Measurements from ENCODE around the gene OIT3. TPM values are rescaled to one million over a fixed set of nuclear protein-coding genes. Genes with fewer than 3 reads are reported as not detected.
A peak's percentile ranks its signal among the peaks of the same experiment; 100 is the strongest.

Gene OIT3
- polyA plus RNA-seq, 2 of the 4 experiments (the other 2 are of a cell fraction): 0.06 to 0.08 TPM

DNA sequence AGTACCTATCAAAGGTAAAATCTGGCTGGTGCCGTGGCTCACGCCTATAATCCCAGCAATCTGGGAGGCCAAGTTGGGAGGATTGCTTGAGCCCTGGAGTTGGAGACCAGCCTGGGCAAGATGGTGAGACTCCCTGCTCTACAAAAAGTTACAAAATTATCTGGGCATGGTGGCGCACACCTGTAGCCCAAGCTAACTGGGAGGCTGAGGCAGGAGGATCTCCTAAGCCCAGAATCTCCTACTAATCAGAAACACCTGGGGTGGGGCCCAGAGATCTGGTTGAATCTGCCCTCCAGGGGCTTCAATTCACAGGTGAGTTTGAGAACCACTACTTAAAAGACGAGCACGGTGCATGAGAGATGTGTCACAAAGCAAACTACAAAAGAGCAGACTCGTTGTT lies 58.6 kb downstream of the OIT3 start (continued):
- TF ChIP-seq, protein P1, sequence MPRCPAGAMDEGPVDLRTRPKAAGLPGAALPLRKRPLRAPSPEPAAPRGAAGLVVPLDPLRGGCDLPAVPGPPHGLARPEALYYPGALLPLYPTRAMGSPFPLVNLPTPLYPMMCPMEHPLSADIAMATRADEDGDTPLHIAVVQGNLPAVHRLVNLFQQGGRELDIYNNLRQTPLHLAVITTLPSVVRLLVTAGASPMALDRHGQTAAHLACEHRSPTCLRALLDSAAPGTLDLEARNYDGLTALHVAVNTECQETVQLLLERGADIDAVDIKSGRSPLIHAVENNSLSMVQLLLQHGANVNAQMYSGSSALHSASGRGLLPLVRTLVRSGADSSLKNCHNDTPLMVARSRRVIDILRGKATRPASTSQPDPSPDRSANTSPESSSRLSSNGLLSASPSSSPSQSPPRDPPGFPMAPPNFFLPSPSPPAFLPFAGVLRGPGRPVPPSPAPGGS (IDR thresholded peaks at IDR 0.05): no peak

DNA sequence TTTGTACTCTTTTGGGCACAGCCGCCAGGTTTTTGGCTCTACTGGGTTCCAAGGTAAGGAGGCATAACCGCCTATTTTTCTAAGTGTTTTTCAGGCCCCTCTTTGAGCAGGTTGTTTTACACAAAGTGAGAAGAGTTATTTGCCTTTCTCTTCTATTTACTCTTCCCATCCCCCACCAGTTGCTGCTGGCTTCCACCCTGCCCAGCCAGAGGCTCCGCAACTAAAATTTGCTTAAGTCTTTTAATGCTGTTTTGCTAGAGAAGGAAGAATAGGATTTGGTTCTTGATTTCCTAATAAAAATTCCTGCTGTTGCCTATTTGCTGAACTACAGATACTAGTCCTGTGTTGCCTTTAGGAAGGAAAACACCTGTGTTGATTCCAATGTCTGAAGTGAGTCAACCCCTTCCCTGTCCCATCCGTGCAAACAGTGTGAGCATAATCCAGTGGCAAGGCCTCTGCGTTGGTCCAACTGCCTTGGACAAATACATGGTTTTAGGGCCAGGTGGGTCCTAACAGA lies 59.2 kb downstream of the OIT3 start:
- Histone ChIP-seq H3K9me3 (no peaks in the 10 kb centered on the region), H3K4me3 (no peak overlapping the region), H3K27ac (no peak overlapping the region), H3K4me1 (no peaks in the 10 kb centered on the region), H3K4me2 (no peak overlapping the region)
- CTCF ChIA-PET: no interaction called here
- FAIRE-seq (no peak), DNase-seq (ENCODE audit: low read depth in 1 of 2, low spot score in 1 of 2) (no peak), ATAC-seq (no peak)
- POLR2A ChIA-PET: no interaction called here
- TF ChIP-seq CEBPB (IDR thresholded peaks at IDR 0.05) (no peak), RAD21 (conservative IDR thresholded peaks at IDR 0.05 in 1 of 2, IDR thresholded peaks at IDR 0.05 in 1 of 2) (no peak), ZC3H11A (IDR thresholded peaks at IDR 0.05) (no peak), MYC (IDR thresholded peaks at IDR 0.05; ENCODE audit: borderline replicate concordance, low read length) (no peak), HEYL (CRISPR knock-in tag; IDR thresholded peaks at IDR 0.05) (no peak), FOXS1 (CRISPR knock-in tag; IDR thresholded peaks at IDR 0.05) (no peak), HDAC2 (IDR thresholded peaks at IDR 0.05) (no peak), NFE2L2 (conservative IDR thresholded peaks at IDR 0.05; ENCODE audit: low read length) (no peak), TFCP2L1 (CRISPR knock-in tag; IDR thresholded peaks at IDR 0.05) (no peak), NPAS2 (CRISPR knock-in tag; IDR thresholded peaks at IDR 0.05; ENCODE audit: borderline replicate concordance) (no peak), SREBF2 (IDR thresholded peaks at IDR 0.05) (no peak), KDM5A (IDR thresholded peaks at IDR 0.05) (no peak), POLR2AphosphoS2 (conservative IDR thresholded peaks at IDR 0.05; ENCODE audit: low read length) (no peak), FOSB (CRISPR knock-in tag; IDR thresholded peaks at IDR 0.05) (no peak), SMC3 (IDR thresholded peaks at IDR 0.05) (no peak), ESRRA (IDR thresholded peaks at IDR 0.05; ENCODE audit: borderline replicate concordance, low read length) (no peak)
- TF ChIP-seq, protein P2, sequence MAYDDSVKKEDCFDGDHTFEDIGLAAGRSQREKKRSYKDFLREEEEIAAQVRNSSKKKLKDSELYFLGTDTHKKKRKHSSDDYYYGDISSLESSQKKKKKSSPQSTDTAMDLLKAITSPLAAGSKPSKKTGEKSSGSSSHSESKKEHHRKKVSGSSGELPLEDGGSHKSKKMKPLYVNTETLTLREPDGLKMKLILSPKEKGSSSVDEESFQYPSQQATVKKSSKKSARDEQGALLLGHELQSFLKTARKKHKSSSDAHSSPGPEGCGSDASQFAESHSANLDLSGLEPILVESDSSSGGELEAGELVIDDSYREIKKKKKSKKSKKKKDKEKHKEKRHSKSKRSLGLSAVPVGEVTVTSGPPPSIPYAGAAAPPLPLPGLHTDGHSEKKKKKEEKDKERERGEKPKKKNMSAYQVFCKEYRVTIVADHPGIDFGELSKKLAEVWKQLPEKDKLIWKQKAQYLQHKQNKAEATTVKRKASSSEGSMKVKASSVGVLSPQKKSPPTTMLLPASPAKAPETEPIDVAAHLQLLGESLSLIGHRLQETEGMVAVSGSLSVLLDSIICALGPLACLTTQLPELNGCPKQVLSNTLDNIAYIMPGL (CRISPR knock-in tag; IDR thresholded peaks at IDR 0.05; ENCODE audit: borderline replicate concordance): no peak
- TF ChIP-seq, protein P3, sequence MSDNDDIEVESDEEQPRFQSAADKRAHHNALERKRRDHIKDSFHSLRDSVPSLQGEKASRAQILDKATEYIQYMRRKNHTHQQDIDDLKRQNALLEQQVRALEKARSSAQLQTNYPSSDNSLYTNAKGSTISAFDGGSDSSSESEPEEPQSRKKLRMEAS (IDR thresholded peaks at IDR 0.05): no peak
- TF ChIP-seq, protein P4, sequence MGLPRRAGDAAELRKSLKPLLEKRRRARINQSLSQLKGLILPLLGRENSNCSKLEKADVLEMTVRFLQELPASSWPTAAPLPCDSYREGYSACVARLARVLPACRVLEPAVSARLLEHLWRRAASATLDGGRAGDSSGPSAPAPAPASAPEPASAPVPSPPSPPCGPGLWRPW (IDR thresholded peaks at IDR 0.05): no peak
- WGBS (ENCODE audit: missing lambda C conversion rate): 56% methylated on average over 5 of the region's 5 CpGs

DNA sequence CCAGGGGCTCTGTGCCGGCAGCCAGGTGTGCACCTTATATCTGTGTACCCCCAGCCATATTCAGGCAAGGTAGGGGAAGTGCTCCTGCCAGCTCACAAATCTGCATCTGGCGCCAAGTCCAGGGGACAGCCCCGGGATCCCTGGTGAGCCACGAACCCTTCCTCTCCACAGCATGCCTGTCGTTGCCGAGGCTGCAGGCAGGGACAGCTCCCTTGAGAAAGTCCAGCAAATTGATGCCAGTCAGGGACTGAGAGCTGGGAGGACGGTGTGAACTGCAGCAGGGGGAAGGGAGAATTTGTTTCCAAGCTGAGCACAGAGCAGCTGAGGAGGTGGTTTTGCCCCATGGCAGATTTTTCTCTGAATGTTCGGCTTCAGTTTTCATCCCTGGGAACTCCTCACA lies 60.1 kb downstream of the OIT3 start:
- H3K4me1 ChIP-seq: no peaks in the 10 kb centered on the region
- no peaks in the 10 kb centered on the region for H3K9me3 ChIP-seq
- CTCF ChIA-PET: interaction anchor here (1.3 kb wide), 1 partner anchor 44 kb away, joined by 3 read pairs; no protein-coding TSS in a partner anchor
- no peak overlapping the region for H3K4me3 ChIP-seq
- POLR2A ChIA-PET: no interaction called here
- 67% methylated on average over 7 of the region's 8 CpGs for WGBS (ENCODE audit: missing lambda C conversion rate)
- TF ChIP-seq, protein P5, sequence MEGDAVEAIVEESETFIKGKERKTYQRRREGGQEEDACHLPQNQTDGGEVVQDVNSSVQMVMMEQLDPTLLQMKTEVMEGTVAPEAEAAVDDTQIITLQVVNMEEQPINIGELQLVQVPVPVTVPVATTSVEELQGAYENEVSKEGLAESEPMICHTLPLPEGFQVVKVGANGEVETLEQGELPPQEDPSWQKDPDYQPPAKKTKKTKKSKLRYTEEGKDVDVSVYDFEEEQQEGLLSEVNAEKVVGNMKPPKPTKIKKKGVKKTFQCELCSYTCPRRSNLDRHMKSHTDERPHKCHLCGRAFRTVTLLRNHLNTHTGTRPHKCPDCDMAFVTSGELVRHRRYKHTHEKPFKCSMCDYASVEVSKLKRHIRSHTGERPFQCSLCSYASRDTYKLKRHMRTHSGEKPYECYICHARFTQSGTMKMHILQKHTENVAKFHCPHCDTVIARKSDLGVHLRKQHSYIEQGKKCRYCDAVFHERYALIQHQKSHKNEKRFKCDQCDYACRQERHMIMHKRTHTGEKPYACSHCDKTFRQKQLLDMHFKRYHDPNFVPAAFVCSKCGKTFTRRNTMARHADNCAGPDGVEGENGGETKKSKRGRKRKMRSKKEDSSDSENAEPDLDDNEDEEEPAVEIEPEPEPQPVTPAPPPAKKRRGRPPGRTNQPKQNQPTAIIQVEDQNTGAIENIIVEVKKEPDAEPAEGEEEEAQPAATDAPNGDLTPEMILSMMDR (IDR thresholded peaks at IDR 0.05): no peak
- TF ChIP-seq ESRRA (IDR thresholded peaks at IDR 0.05; ENCODE audit: borderline replicate concordance, low read length): no peak
- TF ChIP-seq ZSCAN20 (CRISPR knock-in tag; IDR thresholded peaks at IDR 0.05): no peak
- TF ChIP-seq EHMT2 (IDR thresholded peaks at IDR 0.05; ENCODE audit: low read depth): no peak
- no peak for TF ChIP-seq NFE2L2 (conservative IDR thresholded peaks at IDR 0.05; ENCODE audit: low read length)
- TF ChIP-seq CHD2 (IDR thresholded peaks at IDR 0.05; ENCODE audit: low read length, partially characterized antibody): no peak
- TF ChIP-seq RFX5 (IDR thresholded peaks at IDR 0.05): no peak
- TF ChIP-seq CBX8 (IDR thresholded peaks at IDR 0.05): no peak
- no peak for TF ChIP-seq HOXA7 (CRISPR knock-in tag; IDR thresholded peaks at IDR 0.05)
- H3K4me2 ChIP-seq: no peak overlapping the region
- H3K27ac ChIP-seq: no peak overlapping the region
- no peak for DNase-seq (ENCODE audit: low read depth in 1 of 2, low spot score in 1 of 2)
- no peak for FAIRE-seq
- ATAC-seq: peak; percentile 30 to 54; a peak in 3 of 6 replicates

All from A549 (cell line).